ENCODE measurements around the gene OAS1.

DNA sequence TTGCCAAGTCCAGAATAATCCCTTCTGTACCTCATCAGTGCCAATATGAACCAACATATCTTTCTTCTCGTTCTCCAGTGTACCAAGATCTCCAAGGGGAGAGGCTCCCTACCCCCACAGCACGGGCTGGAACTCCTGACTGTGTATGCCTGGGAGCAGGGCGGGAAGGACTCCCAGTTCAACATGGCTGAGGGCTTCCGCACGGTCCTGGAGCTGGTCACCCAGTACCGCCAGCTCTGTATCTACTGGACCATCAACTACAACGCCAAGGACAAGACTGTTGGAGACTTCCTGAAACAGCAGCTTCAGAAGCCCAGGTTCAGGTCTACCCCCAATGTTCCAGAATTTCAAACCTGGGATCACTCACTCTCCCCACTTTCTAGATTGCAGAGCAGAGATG, 61.1 kb downstream of the OAS1 start:
- TF ChIP-seq, protein P1, sequence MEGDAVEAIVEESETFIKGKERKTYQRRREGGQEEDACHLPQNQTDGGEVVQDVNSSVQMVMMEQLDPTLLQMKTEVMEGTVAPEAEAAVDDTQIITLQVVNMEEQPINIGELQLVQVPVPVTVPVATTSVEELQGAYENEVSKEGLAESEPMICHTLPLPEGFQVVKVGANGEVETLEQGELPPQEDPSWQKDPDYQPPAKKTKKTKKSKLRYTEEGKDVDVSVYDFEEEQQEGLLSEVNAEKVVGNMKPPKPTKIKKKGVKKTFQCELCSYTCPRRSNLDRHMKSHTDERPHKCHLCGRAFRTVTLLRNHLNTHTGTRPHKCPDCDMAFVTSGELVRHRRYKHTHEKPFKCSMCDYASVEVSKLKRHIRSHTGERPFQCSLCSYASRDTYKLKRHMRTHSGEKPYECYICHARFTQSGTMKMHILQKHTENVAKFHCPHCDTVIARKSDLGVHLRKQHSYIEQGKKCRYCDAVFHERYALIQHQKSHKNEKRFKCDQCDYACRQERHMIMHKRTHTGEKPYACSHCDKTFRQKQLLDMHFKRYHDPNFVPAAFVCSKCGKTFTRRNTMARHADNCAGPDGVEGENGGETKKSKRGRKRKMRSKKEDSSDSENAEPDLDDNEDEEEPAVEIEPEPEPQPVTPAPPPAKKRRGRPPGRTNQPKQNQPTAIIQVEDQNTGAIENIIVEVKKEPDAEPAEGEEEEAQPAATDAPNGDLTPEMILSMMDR (IDR thresholded peaks at IDR 0.05): no peak
- TF ChIP-seq ZFX (IDR thresholded peaks at IDR 0.05; ENCODE audit: borderline replicate concordance): no peak

Measured in 22Rv1 (cell line).